Bronchial epithelial cell (primary cell): ENCODE data around the gene TFDP1. TPM values are rescaled to one million over a fixed set of nuclear protein-coding genes. Genes with fewer than 3 reads are reported as not detected.

Source experiments
- DNase-seq: peaks from one replicate; pipeline ENCODE4 v3.0.0-alpha.2; 2010; ENCODE audit warnings: low read depth
- FAIRE-seq: peaks from 2 replicates; lab custom pipeline; 2011; peaks lifted over from hg19 to GRCh38; lab: Jason Lieb, UNC
- H3K27me3 ChIP-seq: 2 replicates; pipeline ENCODE4 v1.5.1; 2011; ENCODE audit warnings: low read length; ENCODE audit not compliant: control insufficient read depth, insufficient read depth
- H3K36me3 ChIP-seq: 2 replicates; pipeline ENCODE4 v1.5.1; 2011; ENCODE audit warnings: low read length; ENCODE audit not compliant: control insufficient read depth, insufficient read depth
- H3K4me3 ChIP-seq: 2 replicates; pipeline ENCODE4 v1.5.1; 2011; ENCODE audit warnings: mild to moderate bottlenecking, low read depth, low read length, control low read depth
- CTCF ChIP-seq: IDR thresholded peaks from 2 replicates; pipeline ENCODE4 v1.5.1; 2011; ENCODE audit warnings: mild to moderate bottlenecking, moderate library complexity, low read length, control low read depth, inconsistent platforms; ENCODE audit not compliant: insufficient read depth, severe bottlenecking
- total RNA-seq: library from RNA; depleted of rRNA; stranded (reverse); fragments of >200 nt; gene quantifications from 2 replicates; pipeline ENCODE4 v1.2.1, GENCODE V29; 2014

TFDP1 gene
- total RNA-seq, 1 donor from 2014 or later = 32.6 TPM

- no peak for TF ChIP-seq CTCF
- no peaks in the 10 kb centered on the region for H3K27me3 ChIP-seq
- DNase-seq (no peak), FAIRE-seq (no peak)
- H3K4me3 ChIP-seq = no peak overlapping the region
- H3K36me3 ChIP-seq = no peaks in the 10 kb centered on the region
These were observed 86.0 kb downstream of the TFDP1 start for GRCh38 chr13:113670541-113670940.

- no peaks in the 10 kb centered on the region for H3K36me3 ChIP-seq
- H3K27me3 ChIP-seq = no peaks in the 10 kb centered on the region
- no peak for TF ChIP-seq CTCF
- DNase-seq (no peak), FAIRE-seq (no peak)
- H3K4me3 ChIP-seq = no peak overlapping the region
These were observed 86.8 kb downstream of the TFDP1 start for GRCh38 chr13:113671066-113672001.

GRCh38 chr13:113672002-113672651 lies 87.6 kb downstream of the TFDP1 start:
- DNase-seq (no peak), FAIRE-seq (no peak)
- Histone ChIP-seq H3K27me3 (no peaks in the 10 kb centered on the region), H3K36me3 (no peaks in the 10 kb centered on the region), H3K4me3 (no peak overlapping the region)
- no peak for TF ChIP-seq CTCF

Other genes starting within 250 kb of the TFDP1 start
- 7.6 and 9.3 TPM in 2 replicates for gene GRTP1, start 220.6 kb upstream of the TFDP1 start, total RNA-seq
- gene ADPRHL1, start 131.3 kb upstream of the TFDP1 start, total RNA-seq = 0.26 and 1.0 TPM in 2 replicates
- 14.2 and 16.3 TPM in 2 replicates for gene DCUN1D2, start 94.0 kb upstream of the TFDP1 start, total RNA-seq
- not detected in 2 replicates for gene ATP4B, start 73.4 kb downstream of the TFDP1 start, total RNA-seq
- not detected in 2 replicates for gene GRK1, start 82.5 kb downstream of the TFDP1 start, total RNA-seq
- 1.0 and 5.3 TPM in 2 replicates for gene TMEM255B, start 174.5 kb downstream of the TFDP1 start, total RNA-seq